GM19328 (cell line): ENCODE measurements around the gene MAP2K3.
"Not testable (repeated sequence)": the region's sequence is repeated elsewhere in the genome, so short reads cannot be mapped to it uniquely, and the experiment has no call there.

Experiments used
- ATAC-seq: cut with Tn5 transposase; IDR thresholded peaks from one replicate; pipeline ENCODE4 v1.9.1; 2021; ENCODE audit warnings: mild to moderate bottlenecking, moderate library complexity; ENCODE audit not compliant: unreplicated experiment

The MAP2K3 gene

GRCh38 chr17:21327921-21328320, 43.4 kb downstream of the MAP2K3 start:
- not testable (repeated sequence) for ATAC-seq

- ATAC-seq = not testable (repeated sequence)
Observed at GRCh38 chr17:21328778-21329177, 44.3 kb downstream of the MAP2K3 start.

GRCh38 chr17:21330436-21331160, 46.1 kb downstream of the MAP2K3 start:
- no peak for ATAC-seq

GRCh38 chr17:21336541-21337294, 52.2 kb downstream of the MAP2K3 start:
- not testable (repeated sequence) for ATAC-seq

GRCh38 chr17:21337981-21338625, 53.6 kb downstream of the MAP2K3 start:
- ATAC-seq = not testable (repeated sequence)

- no peak for ATAC-seq
Observed at GRCh38 chr17:21339011-21339410, 54.5 kb downstream of the MAP2K3 start.

GRCh38 chr17:21339571-21339970, 55.1 kb downstream of the MAP2K3 start:
- not testable (repeated sequence) for ATAC-seq

- not testable (repeated sequence) for ATAC-seq
Observed at GRCh38 chr17:21340407-21340806, 55.9 kb downstream of the MAP2K3 start.

- not testable (repeated sequence) for ATAC-seq
Observed at GRCh38 chr17:21341279-21341678, 56.8 kb downstream of the MAP2K3 start.

GRCh38 chr17:21341925-21342540, 57.5 kb downstream of the MAP2K3 start:
- not testable (repeated sequence) for ATAC-seq

- not testable (repeated sequence) for ATAC-seq
Observed at GRCh38 chr17:21343061-21343949, 58.8 kb downstream of the MAP2K3 start.

GRCh38 chr17:21344801-21345200, 60.3 kb downstream of the MAP2K3 start:
- ATAC-seq = not testable (repeated sequence)

GRCh38 chr17:21345236-21345635, 60.7 kb downstream of the MAP2K3 start:
- no peak for ATAC-seq

- ATAC-seq = not testable (repeated sequence)
Observed at GRCh38 chr17:21346107-21346506, 61.6 kb downstream of the MAP2K3 start.

GRCh38 chr17:21346651-21347250, 62.2 kb downstream of the MAP2K3 start:
- ATAC-seq = not testable (repeated sequence)

- ATAC-seq = not testable (repeated sequence)
Observed at GRCh38 chr17:21347660-21348059, 63.1 kb downstream of the MAP2K3 start.

- not testable (repeated sequence) for ATAC-seq
Observed at GRCh38 chr17:21348081-21348925, 63.8 kb downstream of the MAP2K3 start.

GRCh38 chr17:21348926-21349261, 64.4 kb downstream of the MAP2K3 start:
- ATAC-seq = not testable (repeated sequence)
